HCT116 (cell line): Measurements from ENCODE around the gene RAET1G.
"Not testable (repeated sequence)": the region's sequence is repeated elsewhere in the genome, so short reads cannot be mapped to it uniquely, and the experiment has no call there.

Experiments used
- CEBPB ChIP-seq: IDR thresholded peaks from 2 replicates; pipeline ENCODE4 v1.6.1; 2012; ENCODE audit warnings: low read depth
- CTCF ChIP-seq, 3 experiments: fragments of 200-600 bp in 1 of 3; sonication (generic) in 1 of 3; IDR thresholded peaks in 2 of 3; conservative IDR thresholded peaks in 1 of 3; 2 replicates each; pipeline ENCODE4 v1.5.1; 2012 to 2017; ENCODE audit warnings: low read depth in 2 of 3, low read length in 2 of 3, antibody characterized with exemption in 1 of 3, borderline replicate concordance in 1 of 3, control low read depth in 1 of 3, mild to moderate bottlenecking in 1 of 3, mixed read lengths in 1 of 3, mixed run types in 1 of 3, moderate library complexity in 1 of 3; ENCODE audit not compliant: insufficient read depth in 1 of 3
- EZH2phosphoT487 ChIP-seq: fragments of 200-600 bp; IDR thresholded peaks from 2 replicates; pipeline ENCODE4 v1.6.1; 2018; ENCODE audit warnings: antibody characterized with exemption, borderline replicate concordance
- MAX ChIP-seq: IDR thresholded peaks from 2 replicates; pipeline ENCODE4 v1.6.1; 2012
- POLR2A ChIP-seq: IDR thresholded peaks from 2 replicates; pipeline ENCODE4 v1.7.0; 2011; ENCODE audit warnings: borderline replicate concordance; ENCODE audit not compliant: insufficient read depth, insufficient read length; ENCODE audit errors: extremely low read depth
- POLR2AphosphoS5 ChIP-seq: IDR thresholded peaks from 2 replicates; pipeline ENCODE4 v1.6.1; 2011; ENCODE audit warnings: mild to moderate bottlenecking, low read depth, low read length, moderate library complexity
- SP1 ChIP-seq: IDR thresholded peaks from 2 replicates; pipeline ENCODE4 v1.6.1; 2012; ENCODE audit warnings: low read depth
- ZNF274 ChIP-seq: fragments of 200-500 bp; sonication (Bioruptor generic); IDR thresholded peaks from 2 replicates; pipeline ENCODE4 v1.6.1; 2014; ENCODE audit warnings: mild to moderate bottlenecking, low read depth, low read length, inconsistent platforms

GRCh38 chr6:149955654-149956317 lies 32.9 kb upstream of the RAET1G start:
- not testable (repeated sequence) for TF ChIP-seq CTCF (IDR thresholded peaks at IDR 0.05 in 2 of 3, conservative IDR thresholded peaks at IDR 0.05 in 1 of 3; ENCODE audit: borderline replicate concordance in 1 of 3, insufficient read depth in 1 of 3, low read depth in 2 of 3, low read length in 2 of 3); SP1; MAX; EZH2phosphoT487; CEBPB; POLR2AphosphoS5; ZNF274; POLR2A
